Measurements from ENCODE around the gene ZDHHC11B.
"Not testable (repeated sequence)": the region's sequence is repeated elsewhere in the genome, so short reads cannot be mapped to it uniquely, and the experiment has no call there.

GRCh38 chr5:813575-813974, 29.0 kb upstream of the ZDHHC11B start:
- TF ChIP-seq PRDM4 (CRISPR knock-in tag; IDR thresholded peaks at IDR 0.05; ENCODE audit: borderline replicate concordance); ZBTB33 (CRISPR knock-in tag; IDR thresholded peaks at IDR 0.05); ATF3 (CRISPR knock-in tag; IDR thresholded peaks at IDR 0.05); ATF7 (IDR thresholded peaks at IDR 0.05); ATF7 (CRISPR knock-in tag; IDR thresholded peaks at IDR 0.05): not testable (repeated sequence)
- TF ChIP-seq, protein P1, sequence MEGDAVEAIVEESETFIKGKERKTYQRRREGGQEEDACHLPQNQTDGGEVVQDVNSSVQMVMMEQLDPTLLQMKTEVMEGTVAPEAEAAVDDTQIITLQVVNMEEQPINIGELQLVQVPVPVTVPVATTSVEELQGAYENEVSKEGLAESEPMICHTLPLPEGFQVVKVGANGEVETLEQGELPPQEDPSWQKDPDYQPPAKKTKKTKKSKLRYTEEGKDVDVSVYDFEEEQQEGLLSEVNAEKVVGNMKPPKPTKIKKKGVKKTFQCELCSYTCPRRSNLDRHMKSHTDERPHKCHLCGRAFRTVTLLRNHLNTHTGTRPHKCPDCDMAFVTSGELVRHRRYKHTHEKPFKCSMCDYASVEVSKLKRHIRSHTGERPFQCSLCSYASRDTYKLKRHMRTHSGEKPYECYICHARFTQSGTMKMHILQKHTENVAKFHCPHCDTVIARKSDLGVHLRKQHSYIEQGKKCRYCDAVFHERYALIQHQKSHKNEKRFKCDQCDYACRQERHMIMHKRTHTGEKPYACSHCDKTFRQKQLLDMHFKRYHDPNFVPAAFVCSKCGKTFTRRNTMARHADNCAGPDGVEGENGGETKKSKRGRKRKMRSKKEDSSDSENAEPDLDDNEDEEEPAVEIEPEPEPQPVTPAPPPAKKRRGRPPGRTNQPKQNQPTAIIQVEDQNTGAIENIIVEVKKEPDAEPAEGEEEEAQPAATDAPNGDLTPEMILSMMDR (CRISPR knock-in tag; IDR thresholded peaks at IDR 0.05): not testable (repeated sequence)
